IPS DF 4.7 (cell line): ENCODE data around the gene ADARB2.
"Not testable (repeated sequence)": the region's sequence is repeated elsewhere in the genome, so short reads cannot be mapped to it uniquely, and the experiment has no call there.

Source experiments
- DNase-seq: peaks from one replicate; pipeline ENCODE4 v3.0.0-alpha.2; 2013; ENCODE audit warnings: low spot score; ENCODE audit errors: extremely low read depth

ADARB2 gene

DNA sequence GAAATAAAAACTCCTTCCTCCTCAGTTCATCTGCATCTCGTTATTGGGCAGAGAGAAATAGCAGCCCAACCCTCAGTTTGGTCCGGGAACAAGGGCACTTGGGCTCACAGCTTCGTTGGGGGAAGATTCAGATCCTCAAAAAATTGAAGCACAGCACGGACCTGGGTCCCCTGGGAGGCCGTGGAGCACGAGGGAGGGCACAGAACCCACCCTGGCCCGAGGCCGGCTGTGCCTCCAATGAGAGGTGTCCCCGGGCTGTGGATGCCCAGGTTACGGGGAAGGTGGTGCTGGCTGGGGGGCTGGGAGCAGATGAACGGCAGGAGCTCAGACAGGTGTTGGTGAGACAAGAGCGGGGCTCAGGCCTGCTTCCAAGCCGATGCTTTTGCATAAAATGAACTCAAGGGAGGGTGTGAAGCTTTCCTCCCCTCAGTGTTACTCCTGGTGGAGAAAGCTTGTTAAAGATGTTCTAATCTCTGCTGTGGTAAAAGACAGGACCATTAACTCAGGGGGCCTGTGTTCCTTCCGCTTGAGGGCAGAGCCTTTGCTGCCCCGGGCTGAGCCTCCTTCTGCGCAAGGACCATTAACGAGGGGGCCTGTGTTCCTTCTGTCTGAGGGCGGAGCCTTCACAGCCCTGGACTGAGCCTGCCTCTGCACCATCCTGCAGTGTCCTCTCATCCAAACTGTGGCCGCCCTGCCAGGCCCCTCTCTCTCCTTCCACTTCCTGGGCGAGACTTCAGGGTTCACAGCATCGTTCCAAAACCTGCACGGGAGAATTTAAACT lies 302.2 kb downstream of the ADARB2 start:
- DNase-seq: no peak

GRCh38 chr10:1434202-1434601 lies 303.1 kb downstream of the ADARB2 start:
- no peak for DNase-seq

- DNase-seq: no peak
Measured at GRCh38 chr10:1432161-1432560, 305.2 kb downstream of the ADARB2 start.

- no peak for DNase-seq
Measured at GRCh38 chr10:1431229-1431628, 306.1 kb downstream of the ADARB2 start.

- not testable (repeated sequence) for DNase-seq
Measured at GRCh38 chr10:1427521-1428186, 309.7 kb downstream of the ADARB2 start.

- no peak for DNase-seq
Measured at GRCh38 chr10:1426786-1427185, 310.5 kb downstream of the ADARB2 start.

DNA sequence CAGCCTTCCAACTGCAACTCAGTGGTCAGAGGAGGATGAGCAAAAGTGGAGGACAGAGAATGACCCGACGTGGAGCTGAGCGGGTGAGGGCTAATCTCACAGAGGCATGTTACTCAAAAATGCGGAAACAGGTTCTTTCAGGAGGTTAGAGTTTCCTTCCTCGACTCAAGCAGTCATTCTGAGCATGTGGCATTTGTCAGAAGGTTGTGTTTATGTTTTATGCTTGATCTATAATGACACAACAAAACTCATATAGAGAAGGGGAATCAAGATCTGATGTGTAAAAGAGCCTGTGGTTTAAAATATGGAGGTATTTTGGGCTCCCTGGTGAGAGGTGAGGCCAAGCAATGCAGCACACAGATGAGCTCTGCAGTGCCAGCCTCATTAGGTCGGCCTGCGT lies 311.4 kb downstream of the ADARB2 start:
- no peak for DNase-seq

- DNase-seq: no peak
Measured at GRCh38 chr10:1424648-1425047, 312.7 kb downstream of the ADARB2 start.

GRCh38 chr10:1423676-1424253 lies 313.6 kb downstream of the ADARB2 start:
- DNase-seq: no peak

- no peak for DNase-seq
Measured at GRCh38 chr10:1422275-1422674, 315.1 kb downstream of the ADARB2 start.

DNA sequence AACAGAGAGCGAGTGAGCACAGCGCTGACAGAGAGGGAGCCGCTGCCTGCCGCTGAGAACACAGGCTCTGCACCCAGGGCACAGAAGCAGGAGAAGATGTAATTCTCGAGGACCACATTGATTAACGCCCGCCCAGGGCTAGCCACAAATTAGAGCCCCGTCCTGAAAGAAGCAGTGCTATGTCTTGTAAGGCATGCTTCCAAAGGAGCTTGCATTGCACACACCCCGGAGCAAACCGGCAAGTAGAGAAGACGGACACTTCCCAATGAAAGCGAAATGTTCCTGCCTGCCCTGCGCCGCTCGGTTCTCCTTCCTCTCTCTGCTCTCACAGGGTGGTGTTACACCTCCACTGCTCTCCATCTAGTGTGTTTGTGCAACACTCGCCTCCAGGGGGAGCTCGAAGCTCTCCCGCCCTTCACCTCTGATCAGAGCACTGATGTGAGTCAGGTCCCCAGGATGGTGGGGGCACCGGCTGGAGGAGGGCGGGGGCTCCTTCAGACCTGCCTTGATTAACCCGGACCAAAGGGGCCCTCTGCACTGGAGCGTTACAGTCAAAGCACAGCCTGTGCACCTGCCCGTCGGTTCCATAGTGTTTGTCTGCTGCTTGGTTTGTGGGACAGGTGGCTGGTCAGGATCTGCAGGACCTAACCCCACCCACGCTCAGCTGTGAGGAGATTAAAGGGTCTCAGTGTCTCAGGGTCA lies 316.5 kb downstream of the ADARB2 start:
- DNase-seq: peak; percentile 80

GRCh38 chr10:1419796-1420610 lies 317.3 kb downstream of the ADARB2 start:
- DNase-seq: no peak

GRCh38 chr10:1418031-1418550 lies 319.2 kb downstream of the ADARB2 start:
- no peak for DNase-seq

GRCh38 chr10:1417574-1417973 lies 319.8 kb downstream of the ADARB2 start:
- DNase-seq: no peak

GRCh38 chr10:1416456-1417037 lies 320.8 kb downstream of the ADARB2 start:
- no peak for DNase-seq

GRCh38 chr10:1414893-1415292 lies 322.4 kb downstream of the ADARB2 start:
- DNase-seq: no peak

DNA sequence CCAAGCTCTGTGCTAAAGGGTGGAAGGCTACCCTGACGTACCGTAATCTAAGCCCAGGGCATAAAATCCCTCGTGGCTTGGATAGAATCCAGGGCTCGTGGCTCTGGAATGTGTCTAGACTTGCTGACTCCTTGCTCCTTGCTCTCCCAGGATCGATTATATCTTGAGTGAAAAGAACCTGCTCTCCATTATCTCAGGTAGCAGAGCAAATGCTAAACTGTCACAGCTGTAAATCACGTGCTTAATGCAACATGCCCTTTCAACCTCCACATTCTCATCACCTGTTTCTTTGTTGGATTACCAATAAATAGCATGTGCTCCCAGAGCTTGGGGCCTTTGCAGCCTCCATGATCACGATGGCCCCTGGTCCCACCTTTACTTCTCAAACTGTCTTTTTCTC lies 323.0 kb downstream of the ADARB2 start:
- not testable (repeated sequence) for DNase-seq

- DNase-seq: no peak
Measured at GRCh38 chr10:1413823-1414222, 323.5 kb downstream of the ADARB2 start.

DNA sequence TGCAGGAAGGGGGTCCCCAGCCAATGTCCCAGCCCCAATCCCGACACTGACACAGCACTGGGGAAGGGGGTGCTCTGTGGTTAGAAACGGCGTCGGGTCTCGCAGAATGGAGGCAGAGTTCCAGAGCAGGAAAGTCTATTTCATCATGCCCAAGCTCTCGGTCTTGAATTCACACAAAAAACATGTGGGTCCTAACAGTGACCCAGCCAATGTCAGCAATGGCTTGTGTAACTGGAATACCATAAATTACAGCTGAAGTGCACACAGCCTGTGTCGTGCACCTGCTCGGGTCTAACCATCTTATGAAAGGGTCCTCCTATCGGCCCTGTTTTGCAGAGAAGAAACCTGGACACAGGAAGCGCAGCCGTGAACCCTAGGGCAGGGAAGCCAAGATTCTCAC lies 324.1 kb downstream of the ADARB2 start:
- no peak for DNase-seq

GRCh38 chr10:1412531-1413189 lies 324.7 kb downstream of the ADARB2 start:
- no peak for DNase-seq
